ENCODE results near the gene ZBTB16. TPM values are rescaled to one million over a fixed set of nuclear protein-coding genes. Genes with fewer than 3 reads are reported as not detected.

ZBTB16 gene
- total RNA-seq, 1 donor from 2014 or later: 171 TPM

GRCh38 chr11:114106047-114106446 is 46.5 kb downstream of the ZBTB16 start:
- H3K9me3 ChIP-seq: no peaks in the 10 kb centered on the region
- DNase-seq (no peak), ATAC-seq (no peak)
- intact Hi-C loops (cut with DNase I): no loop called here
- H3K27ac ChIP-seq: no peak overlapping the region
- TF ChIP-seq, protein P1, sequence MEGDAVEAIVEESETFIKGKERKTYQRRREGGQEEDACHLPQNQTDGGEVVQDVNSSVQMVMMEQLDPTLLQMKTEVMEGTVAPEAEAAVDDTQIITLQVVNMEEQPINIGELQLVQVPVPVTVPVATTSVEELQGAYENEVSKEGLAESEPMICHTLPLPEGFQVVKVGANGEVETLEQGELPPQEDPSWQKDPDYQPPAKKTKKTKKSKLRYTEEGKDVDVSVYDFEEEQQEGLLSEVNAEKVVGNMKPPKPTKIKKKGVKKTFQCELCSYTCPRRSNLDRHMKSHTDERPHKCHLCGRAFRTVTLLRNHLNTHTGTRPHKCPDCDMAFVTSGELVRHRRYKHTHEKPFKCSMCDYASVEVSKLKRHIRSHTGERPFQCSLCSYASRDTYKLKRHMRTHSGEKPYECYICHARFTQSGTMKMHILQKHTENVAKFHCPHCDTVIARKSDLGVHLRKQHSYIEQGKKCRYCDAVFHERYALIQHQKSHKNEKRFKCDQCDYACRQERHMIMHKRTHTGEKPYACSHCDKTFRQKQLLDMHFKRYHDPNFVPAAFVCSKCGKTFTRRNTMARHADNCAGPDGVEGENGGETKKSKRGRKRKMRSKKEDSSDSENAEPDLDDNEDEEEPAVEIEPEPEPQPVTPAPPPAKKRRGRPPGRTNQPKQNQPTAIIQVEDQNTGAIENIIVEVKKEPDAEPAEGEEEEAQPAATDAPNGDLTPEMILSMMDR (IDR thresholded peaks at IDR 0.05): no peak
- H3K4me1 ChIP-seq: peaks cover 90% of the 10 kb centered on the region
- no peaks in the 10 kb centered on the region for H3K27me3 ChIP-seq (ENCODE audit: low read depth)
- peaks cover 27% of the 10 kb centered on the region for H3K36me3 ChIP-seq
- no peak overlapping the region for H3K4me3 ChIP-seq

DNA sequence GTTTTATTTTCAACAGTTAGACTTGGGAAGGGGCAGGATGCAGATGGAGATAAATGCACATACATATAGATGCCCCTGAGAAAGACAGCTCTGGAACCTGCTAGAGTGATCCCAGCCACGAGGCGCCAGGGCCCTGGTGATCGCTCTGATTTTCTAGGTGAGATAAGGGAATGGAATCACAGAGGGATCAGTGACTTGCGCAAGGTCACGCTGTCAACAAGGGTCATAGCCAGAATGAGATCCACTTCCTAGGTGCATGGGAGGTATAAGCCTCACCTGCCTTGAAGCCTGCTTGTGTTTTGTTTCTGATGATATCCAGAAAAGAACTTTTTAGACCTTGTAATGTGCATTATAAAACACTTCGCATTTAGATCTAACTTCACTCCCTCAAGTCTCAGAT is 47.5 kb downstream of the ZBTB16 start:
- no peaks in the 10 kb centered on the region for H3K9me3 ChIP-seq
- peaks cover 27% of the 10 kb centered on the region for H3K36me3 ChIP-seq
- H3K27ac ChIP-seq: no peak overlapping the region
- H3K27me3 ChIP-seq (ENCODE audit: low read depth): no peaks in the 10 kb centered on the region
- no peak overlapping the region for H3K4me3 ChIP-seq
- TF ChIP-seq, protein P1 (IDR thresholded peaks at IDR 0.05): no peak
- H3K4me1 ChIP-seq: peaks cover 97% of the 10 kb centered on the region
- intact Hi-C loops (cut with DNase I): no loop called here
- DNase-seq (no peak), ATAC-seq (no peak)

DNA sequence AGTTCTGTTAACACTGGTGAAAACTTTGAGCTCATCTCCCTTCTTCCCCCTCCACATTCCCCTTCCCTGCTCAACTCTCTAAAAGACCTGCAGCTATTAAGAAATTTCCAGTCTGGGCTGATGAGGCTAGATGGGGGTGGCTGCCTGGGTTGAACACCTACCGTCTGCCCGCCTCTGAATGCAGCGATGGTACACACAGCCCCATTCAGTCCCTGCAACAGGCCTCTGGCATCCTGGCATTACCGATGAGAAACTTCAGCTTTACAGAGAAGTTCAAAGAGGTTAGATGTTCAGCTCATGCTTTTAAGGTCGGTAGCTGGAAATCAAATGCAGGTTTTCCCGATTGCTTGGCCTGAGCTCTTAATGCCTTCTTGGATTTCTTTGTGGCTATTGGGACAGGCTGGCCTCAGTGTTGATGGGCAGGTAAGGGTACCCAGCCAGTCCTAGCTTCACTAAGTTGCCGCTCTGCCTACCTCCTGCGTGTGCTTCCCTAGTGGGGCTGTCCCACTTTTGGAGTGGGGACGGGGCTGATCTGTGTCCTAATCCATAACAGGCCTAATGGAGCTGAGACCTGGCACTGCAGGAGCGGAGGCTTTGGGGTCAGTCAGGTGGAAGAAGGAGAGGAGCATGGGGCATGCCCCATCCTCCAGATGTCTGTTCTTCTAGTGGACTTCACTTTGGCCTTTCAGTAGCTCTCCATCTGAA is 49.1 kb downstream of the ZBTB16 start:
- Histone ChIP-seq H3K27ac (peak overlapping the region; percentile 63), H3K4me1 (peaks cover 98% of the 10 kb centered on the region), H3K27me3 (ENCODE audit: low read depth) (no peaks in the 10 kb centered on the region), H3K4me3 (no peak overlapping the region), H3K9me3 (no peaks in the 10 kb centered on the region), H3K36me3 (peaks cover 21% of the 10 kb centered on the region)
- no peak for DNase-seq
- intact Hi-C loops (cut with DNase I): no loop called here
- ATAC-seq: no peak
- TF ChIP-seq, protein P1 (IDR thresholded peaks at IDR 0.05): no peak

- H3K4me3 ChIP-seq: no peak overlapping the region
- TF ChIP-seq, protein P1 (IDR thresholded peaks at IDR 0.05): no peak
- peaks cover 98% of the 10 kb centered on the region for H3K4me1 ChIP-seq
- ATAC-seq (peak; percentile 6 to 27), DNase-seq (no peak)
- H3K9me3 ChIP-seq: no peaks in the 10 kb centered on the region
- intact Hi-C loops (cut with DNase I): no loop called here
- H3K27me3 ChIP-seq (ENCODE audit: low read depth): no peaks in the 10 kb centered on the region
- H3K36me3 ChIP-seq: peaks cover 20% of the 10 kb centered on the region
- peak overlapping the region; percentile 63 for H3K27ac ChIP-seq
These were observed 49.9 kb downstream of the ZBTB16 start for GRCh38 chr11:114109206-114110090.

DNA sequence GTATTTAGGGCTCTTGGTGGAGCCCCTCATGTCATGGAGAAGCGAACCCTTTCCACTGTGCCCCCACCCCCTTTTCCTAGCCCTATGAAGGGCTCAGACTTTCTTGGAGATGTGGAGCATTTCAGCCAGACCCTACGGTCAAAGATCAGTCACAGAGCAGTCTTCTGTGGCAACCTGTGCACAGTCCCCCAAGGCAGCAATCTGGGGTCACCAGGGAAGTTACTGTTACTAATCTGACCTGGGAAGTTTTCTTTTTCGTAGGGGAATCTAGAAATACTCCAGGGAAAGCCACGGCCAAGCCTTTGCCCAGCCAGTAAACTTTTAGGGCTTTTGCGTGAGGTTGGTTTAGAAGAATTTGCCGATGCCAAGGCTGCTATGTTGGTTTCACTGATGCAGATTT is 50.6 kb downstream of the ZBTB16 start:
- H3K27ac ChIP-seq: peak overlapping the region; percentile 63
- H3K9me3 ChIP-seq: no peaks in the 10 kb centered on the region
- H3K27me3 ChIP-seq (ENCODE audit: low read depth): no peaks in the 10 kb centered on the region
- TF ChIP-seq, protein P1 (IDR thresholded peaks at IDR 0.05): no peak
- peaks cover 20% of the 10 kb centered on the region for H3K36me3 ChIP-seq
- peaks cover 98% of the 10 kb centered on the region for H3K4me1 ChIP-seq
- intact Hi-C loops (cut with DNase I): no loop called here
- ATAC-seq (no peak), DNase-seq (no peak)
- no peak overlapping the region for H3K4me3 ChIP-seq

Data from lower lobe of right lung (tissue), 2 donors.